ENCODE data around the gene PRKN. TPM values are rescaled to one million over a fixed set of nuclear protein-coding genes. Genes with fewer than 3 reads are reported as not detected.

The PRKN gene
- total RNA-seq, 1 donor from 2014 or later: 4.9 TPM

- Histone ChIP-seq H3K9me3 (no peaks in the 10 kb centered on the region), H3K27me3 (no peaks in the 10 kb centered on the region), H3K27ac (no peak overlapping the region), H3K36me3 (no peaks in the 10 kb centered on the region), H3K4me3 (no peak overlapping the region), H3K4me1 (no peaks in the 10 kb centered on the region)
- TF ChIP-seq POLR2AphosphoS5 (IDR thresholded peaks at IDR 0.05; ENCODE audit: insufficient read depth in 1 of 2, low read depth in 1 of 2) (no peak), CTCF (IDR thresholded peaks at IDR 0.05) (no peak), POLR2A (IDR thresholded peaks at IDR 0.05) (no peak)
- no peak for DNase-seq (ENCODE audit: extremely low spot score in 2 of 2)
- intact Hi-C loops (cut with DNase I): no loop called here
These were observed 1233.0 kb downstream of the PRKN start for GRCh38 chr6:161494566-161494965.

- H3K27ac ChIP-seq: no peak overlapping the region
- no peaks in the 10 kb centered on the region for H3K9me3 ChIP-seq
- intact Hi-C loops (cut with DNase I): no loop called here
- no peaks in the 10 kb centered on the region for H3K27me3 ChIP-seq
- TF ChIP-seq POLR2A (IDR thresholded peaks at IDR 0.05): no peak
- no peak for TF ChIP-seq CTCF (IDR thresholded peaks at IDR 0.05)
- no peak for TF ChIP-seq POLR2AphosphoS5 (IDR thresholded peaks at IDR 0.05; ENCODE audit: insufficient read depth in 1 of 2, low read depth in 1 of 2)
- H3K36me3 ChIP-seq: no peaks in the 10 kb centered on the region
- no peak for DNase-seq (ENCODE audit: extremely low spot score in 2 of 2)
- H3K4me3 ChIP-seq: no peak overlapping the region
- no peaks in the 10 kb centered on the region for H3K4me1 ChIP-seq
These were observed 1233.9 kb downstream of the PRKN start for GRCh38 chr6:161493576-161494118.

GRCh38 chr6:161489626-161490306, 1237.8 kb downstream of the PRKN start:
- no peak overlapping the region for H3K4me3 ChIP-seq
- no peaks in the 10 kb centered on the region for H3K27me3 ChIP-seq
- DNase-seq (ENCODE audit: extremely low spot score in 2 of 2): no peak
- intact Hi-C loops (cut with DNase I): no loop called here
- no peak for TF ChIP-seq POLR2A (IDR thresholded peaks at IDR 0.05)
- no peak for TF ChIP-seq CTCF (IDR thresholded peaks at IDR 0.05)
- TF ChIP-seq POLR2AphosphoS5 (IDR thresholded peaks at IDR 0.05; ENCODE audit: insufficient read depth in 1 of 2, low read depth in 1 of 2): no peak
- H3K4me1 ChIP-seq: no peaks in the 10 kb centered on the region
- H3K9me3 ChIP-seq: no peaks in the 10 kb centered on the region
- no peaks in the 10 kb centered on the region for H3K36me3 ChIP-seq
- H3K27ac ChIP-seq: no peak overlapping the region

DNA sequence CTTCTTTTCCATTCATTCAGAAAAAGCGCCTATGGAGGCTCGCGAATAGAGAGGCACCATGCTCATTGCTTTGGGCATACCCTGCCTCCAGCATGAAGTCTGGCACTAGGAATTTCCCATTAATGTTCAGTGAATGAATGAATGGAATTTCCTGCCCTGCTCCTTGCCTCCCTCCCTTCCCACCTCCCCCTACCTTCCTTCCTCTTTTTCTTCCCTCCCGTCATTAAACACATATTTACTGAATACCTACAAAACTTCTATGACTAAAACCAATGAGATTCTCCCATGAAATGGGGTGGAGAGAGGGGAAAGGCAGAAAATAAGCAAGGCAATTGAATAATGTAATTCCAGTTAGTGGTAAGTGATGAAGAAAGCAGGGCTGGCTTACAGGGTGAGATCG, 1239.9 kb downstream of the PRKN start:
- Histone ChIP-seq H3K4me1 (no peaks in the 10 kb centered on the region), H3K4me3 (no peak overlapping the region), H3K27me3 (no peaks in the 10 kb centered on the region), H3K9me3 (no peaks in the 10 kb centered on the region), H3K27ac (no peak overlapping the region), H3K36me3 (no peaks in the 10 kb centered on the region)
- intact Hi-C loops (cut with DNase I): no loop called here
- TF ChIP-seq POLR2A (IDR thresholded peaks at IDR 0.05) (no peak), POLR2AphosphoS5 (IDR thresholded peaks at IDR 0.05; ENCODE audit: insufficient read depth in 1 of 2, low read depth in 1 of 2) (no peak), CTCF (IDR thresholded peaks at IDR 0.05) (no peak)
- DNase-seq (ENCODE audit: extremely low spot score in 2 of 2): no peak

- no peak overlapping the region for H3K4me3 ChIP-seq
- no peak for DNase-seq (ENCODE audit: extremely low spot score in 2 of 2)
- TF ChIP-seq POLR2AphosphoS5 (IDR thresholded peaks at IDR 0.05; ENCODE audit: insufficient read depth in 1 of 2, low read depth in 1 of 2) (no peak), POLR2A (IDR thresholded peaks at IDR 0.05) (no peak), CTCF (IDR thresholded peaks at IDR 0.05) (no peak)
- no peaks in the 10 kb centered on the region for H3K36me3 ChIP-seq
- no peak overlapping the region for H3K27ac ChIP-seq
- H3K27me3 ChIP-seq: no peaks in the 10 kb centered on the region
- intact Hi-C loops (cut with DNase I): no loop called here
- H3K9me3 ChIP-seq: no peaks in the 10 kb centered on the region
- peaks cover 1% of the 10 kb centered on the region for H3K4me1 ChIP-seq
These were observed 1240.4 kb downstream of the PRKN start for GRCh38 chr6:161487217-161487531.
